A673 (cell line): Measurements from ENCODE around the gene CTU2. TPM values are rescaled to one million over a fixed set of nuclear protein-coding genes. Genes with fewer than 3 reads are reported as not detected.

ENCODE experiments used
- BruUV-seq: library from RNA; stranded (reverse); fragments of 400-500 nt; replicated peaks from 2 replicates; lab custom pipeline; 2021; lab: Mats Ljungman, UMichigan
- CTCF ChIA-PET: fragments of 300-600 bp; sonication (Branson Sonifier 250); formaldehyde crosslinking; loops from one replicate; lab custom pipeline; 2022; ENCODE audit warnings: antibody characterized with exemption; lab: Charles Lee
- POLR2A ChIA-PET: fragments of 300-600 bp; sonication (Branson Sonifier 250); formaldehyde crosslinking; loops from one replicate; lab custom pipeline; 2022; ENCODE audit warnings: antibody characterized with exemption; ENCODE audit not compliant: low non-redundant PET; lab: Charles Lee
- DNase-seq: peaks from one replicate; pipeline ENCODE4 v3.0.0-alpha.2; 2015; ENCODE audit warnings: low spot score
- H3K27ac ChIP-seq: fragments of 200-600 bp; sonication (generic); 2 replicates; pipeline ENCODE4 v1.5.1; 2016; ENCODE audit warnings: mixed run types, low read depth, mild to moderate bottlenecking, mixed read lengths, antibody characterized with exemption, low read length; ENCODE audit not compliant: poor library complexity, severe bottlenecking
- H3K27me3 ChIP-seq: fragments of 200-600 bp; sonication (generic); replicated peaks from 2 replicates; pipeline ENCODE4 v1.6.1; 2017; ENCODE audit warnings: mixed run types, low read depth, mild to moderate bottlenecking, mixed read lengths, antibody characterized with exemption, low read length; ENCODE audit not compliant: insufficient read depth, poor library complexity
- H3K36me3 ChIP-seq: fragments of 200-600 bp; sonication (generic); 2 replicates; pipeline ENCODE4 v1.6.1; 2016; ENCODE audit warnings: mixed run types, mild to moderate bottlenecking, mixed read lengths, antibody characterized with exemption, low read length; ENCODE audit not compliant: insufficient read depth, poor library complexity, severe bottlenecking
- H3K4me1 ChIP-seq: fragments of 200-600 bp; sonication (generic); 2 replicates; pipeline ENCODE4 v1.6.1; 2017; ENCODE audit warnings: mixed run types, mild to moderate bottlenecking, mixed read lengths, antibody characterized with exemption, low read length; ENCODE audit not compliant: insufficient read depth, poor library complexity, severe bottlenecking
- H3K4me3 ChIP-seq: fragments of 200-600 bp; sonication (generic); 2 replicates; pipeline ENCODE4 v1.5.1; 2016; ENCODE audit warnings: low read depth, mixed run types, mild to moderate bottlenecking, mixed read lengths, low read length; ENCODE audit not compliant: poor library complexity, severe bottlenecking
- H3K9me3 ChIP-seq: fragments of 200-600 bp; sonication (generic); 2 replicates; pipeline ENCODE4 v1.6.1; 2016; ENCODE audit warnings: mixed run types, low read depth, mild to moderate bottlenecking, mixed read lengths, antibody characterized with exemption, low read length; ENCODE audit not compliant: poor library complexity, severe bottlenecking
- CTCF ChIP-seq: fragments of 300-800, 200-600 bp; sonication (generic); conservative IDR thresholded peaks from 2 replicates; pipeline ENCODE4 v1.5.1; 2017; ENCODE audit warnings: low read depth, mild to moderate bottlenecking, antibody characterized with exemption, low read length, moderate library complexity, mixed read lengths
- EZH2 ChIP-seq: fragments of 200-600 bp; sonication (generic); IDR thresholded peaks from 2 replicates; pipeline ENCODE4 v1.6.1; 2017; ENCODE audit warnings: borderline replicate concordance, low read depth, mild to moderate bottlenecking, mixed read lengths, antibody characterized with exemption, low read length; ENCODE audit not compliant: poor library complexity, severe bottlenecking
- intact Hi-C: fragments of 100-400 bp; cut with micrococcal nuclease; formaldehyde crosslinking; loops from one replicate; pipeline ENCODE4 v1.10.0; 2022; ENCODE audit not compliant: unreplicated experiment
- total RNA-seq: library from RNA; stranded (reverse); gene quantifications from 2 replicates; pipeline ENCODE4 v1.2.3, GENCODE V29; 2021

CTU2 gene
- total RNA-seq, 1 experiment from 2014 or later = 47.5 TPM

GRCh38 chr16:88705076-88705684, 1.1 kb upstream of the CTU2 start:
- H3K4me3 ChIP-seq = peak overlapping the region; percentile 94
- H3K27me3 ChIP-seq = no peaks in the 10 kb centered on the region
- ChIA-PET CTCF (interaction anchor here (0.7 to 1.1 kb wide), 2 partner anchors 32 to 135 kb away, joined by 4 to 7 read pairs; partner anchors contain the start of gene ZC3H18), POLR2A (no interaction called here)
- H3K36me3 ChIP-seq = no peaks in the 10 kb centered on the region
- H3K9me3 ChIP-seq = no peaks in the 10 kb centered on the region
- H3K4me1 ChIP-seq = peaks cover 39% of the 10 kb centered on the region
- BruUV-seq = TSS peak; percentile 46
- peak; percentile 41 for DNase-seq
- intact Hi-C loops = no loop called here
- peak overlapping the region; percentile 76 for H3K27ac ChIP-seq
- no peak for TF ChIP-seq CTCF
- TF ChIP-seq EZH2 = no peak

- Histone ChIP-seq H3K9me3 (no peaks in the 10 kb centered on the region), H3K4me1 (peaks cover 36% of the 10 kb centered on the region), H3K27ac (peak overlapping the region; percentile 76), H3K4me3 (peak overlapping the region; percentile 94), H3K36me3 (no peaks in the 10 kb centered on the region), H3K27me3 (no peaks in the 10 kb centered on the region)
- no peak for TF ChIP-seq EZH2
- TF ChIP-seq CTCF = no peak
- BruUV-seq = no TSS peak
- intact Hi-C loops = no loop called here
- DNase-seq = no peak
- CTCF ChIA-PET = interaction anchor here (0.7 kb wide), 1 partner anchor 136 kb away, joined by 4 read pairs; the partner anchor contains the start of gene ZC3H18
- POLR2A ChIA-PET = no interaction called here
Observed at GRCh38 chr16:88705801-88706228, 488 bp upstream of the CTU2 start.

GRCh38 chr16:88706965-88707826, 893 bp downstream of the CTU2 start:
- Histone ChIP-seq H3K27me3 (no peaks in the 10 kb centered on the region), H3K27ac (peak overlapping the region; percentile 76), H3K36me3 (no peaks in the 10 kb centered on the region), H3K4me3 (peak overlapping the region; percentile 94), H3K9me3 (no peaks in the 10 kb centered on the region), H3K4me1 (peaks cover 25% of the 10 kb centered on the region)
- TF ChIP-seq EZH2 (no peak), CTCF (no peak)
- ChIA-PET POLR2A (no interaction called here), CTCF (interaction anchor here (1.4 kb wide), 1 partner anchor 30 kb away, joined by 18 read pairs; no protein-coding TSS in a partner anchor)
- intact Hi-C loops = no loop called here
- no peak for DNase-seq
- TSS peak; percentile 70 for BruUV-seq
